Myometrial cell (primary cell): ENCODE results near the gene TMEM9B. TPM values are rescaled to one million over a fixed set of nuclear protein-coding genes. Genes with fewer than 3 reads are reported as not detected.

ENCODE experiments used
- total RNA-seq: library from RNA; depleted of rRNA; stranded (reverse); fragments of >200 nt; gene quantifications from 2 replicates; pipeline ENCODE4 v1.2.3, GENCODE V29; 2015

TMEM9B gene
- total RNA-seq, result 33.8 and 36.0 TPM in 2 replicates

DNA sequence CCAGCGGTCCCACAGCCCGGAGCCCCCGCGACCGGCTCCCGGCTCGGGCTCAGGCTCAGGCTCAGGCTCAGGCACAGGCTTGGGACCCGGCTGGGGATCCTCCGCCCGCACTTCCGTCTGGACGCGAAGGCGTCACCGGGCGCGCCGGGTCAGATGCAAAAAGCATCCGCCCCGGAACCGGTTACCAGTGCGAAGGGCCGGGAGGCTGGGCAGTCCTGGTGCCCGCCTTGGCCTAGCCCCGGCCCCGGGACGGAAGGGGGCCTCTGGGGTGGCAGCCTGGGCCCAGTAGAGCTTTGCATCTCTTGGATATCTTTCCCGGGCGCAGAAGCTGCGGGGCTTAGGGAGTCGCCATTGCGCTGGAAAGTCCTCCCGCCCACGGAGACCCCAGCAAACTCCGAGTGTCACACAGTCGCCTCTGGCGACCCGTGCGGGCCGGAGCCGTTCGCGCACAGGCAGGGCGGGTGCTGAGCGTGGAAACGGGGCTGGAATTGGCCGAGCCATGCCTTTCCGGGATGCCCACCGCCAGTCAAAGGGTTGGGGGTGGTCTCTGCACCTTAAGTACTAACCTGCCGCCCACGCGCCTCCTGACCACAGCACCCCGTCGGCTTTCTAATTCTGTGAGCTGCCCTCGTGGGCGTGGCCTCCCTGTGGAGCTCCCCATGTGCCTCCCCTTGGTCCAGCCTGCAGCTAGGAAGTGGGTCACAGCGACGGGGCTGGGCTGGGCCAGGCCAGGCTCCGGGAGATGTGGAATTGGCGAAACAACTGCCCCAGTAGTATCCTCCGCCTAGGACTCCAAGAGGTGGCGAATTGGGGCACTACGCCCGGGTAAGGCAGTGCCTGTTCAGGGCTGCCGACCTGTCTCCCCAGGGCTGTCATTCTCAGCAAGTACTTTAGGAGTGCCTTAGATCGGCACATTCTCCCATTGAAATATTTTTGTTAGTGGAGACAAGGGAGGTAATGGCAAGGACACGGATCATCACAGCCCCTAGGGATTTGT, at the start of gene TMEM9B:
TMEM9B (minus strand) TSS at position 119 of the 997 bp plus-strand sequence. CDS start 129 bp downstream, outside the sequence.

DNA sequence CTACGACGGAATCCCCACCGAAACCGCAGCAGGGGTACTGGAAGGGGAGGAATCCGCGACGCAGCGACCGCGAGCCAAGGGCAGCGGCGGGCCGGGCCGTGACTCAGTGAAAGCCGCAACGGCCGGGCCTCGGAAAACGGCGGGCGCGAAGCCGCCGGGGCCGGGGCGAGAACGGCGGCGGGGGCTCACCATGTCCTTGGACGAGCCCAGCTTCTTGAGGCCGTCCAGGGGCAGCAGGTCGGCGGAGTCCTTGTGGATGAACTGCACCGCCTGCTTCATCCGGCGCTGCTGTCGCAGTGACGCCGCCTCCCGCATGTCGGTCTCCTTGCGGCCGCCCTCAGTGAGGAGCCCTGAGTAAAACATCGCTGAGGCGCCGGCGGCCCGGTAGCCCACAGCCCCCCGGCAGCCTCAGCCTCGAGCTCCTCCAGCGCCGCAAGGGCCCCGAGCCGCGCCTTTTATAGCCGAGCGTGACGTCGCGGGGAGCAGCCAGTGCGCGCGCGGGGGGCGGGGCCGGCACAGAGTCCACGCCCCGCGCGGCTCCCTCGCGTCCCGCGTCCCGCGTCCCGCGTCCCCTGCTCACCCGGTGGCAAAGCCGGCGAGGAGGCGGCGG, 39.4 kb upstream of the TMEM9B start, which contains the start of gene NRIP3:
NRIP3 (minus strand) TSS at position 429 of the 610 bp plus-strand sequence; CDS start at position 363, 66 bp downstream.

DNA sequence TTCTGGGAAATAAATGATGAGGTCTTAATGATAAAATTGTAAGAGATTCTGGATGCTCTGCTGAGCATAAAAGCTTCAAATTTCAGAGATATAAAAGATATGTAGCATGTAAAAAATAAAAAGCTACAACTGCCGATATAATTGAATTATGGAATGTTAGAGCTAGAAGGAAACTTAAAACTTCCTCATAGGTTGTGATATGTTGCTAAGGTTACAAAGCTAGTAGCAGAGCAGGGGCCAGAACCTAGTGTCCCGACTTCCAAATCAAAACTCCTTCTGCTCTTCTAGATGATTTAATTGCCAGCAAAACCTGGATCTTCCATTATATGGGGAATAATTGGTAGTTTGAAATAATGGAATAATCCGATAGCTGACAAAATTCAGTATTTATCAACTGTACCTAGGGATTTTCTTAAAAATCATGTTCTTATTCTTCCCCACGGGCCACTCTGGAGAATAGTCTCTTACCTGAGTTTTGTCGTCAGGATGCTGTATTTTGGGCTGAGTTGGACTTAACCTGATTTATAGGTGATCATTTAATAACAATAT, 21.6 kb downstream of the TMEM9B start, which contains the start of gene ASCL3:
ASCL3 (minus strand) TSS at position 499 of the 549 bp plus-strand sequence. CDS start 4,855 bp downstream, outside the sequence.

DNA sequence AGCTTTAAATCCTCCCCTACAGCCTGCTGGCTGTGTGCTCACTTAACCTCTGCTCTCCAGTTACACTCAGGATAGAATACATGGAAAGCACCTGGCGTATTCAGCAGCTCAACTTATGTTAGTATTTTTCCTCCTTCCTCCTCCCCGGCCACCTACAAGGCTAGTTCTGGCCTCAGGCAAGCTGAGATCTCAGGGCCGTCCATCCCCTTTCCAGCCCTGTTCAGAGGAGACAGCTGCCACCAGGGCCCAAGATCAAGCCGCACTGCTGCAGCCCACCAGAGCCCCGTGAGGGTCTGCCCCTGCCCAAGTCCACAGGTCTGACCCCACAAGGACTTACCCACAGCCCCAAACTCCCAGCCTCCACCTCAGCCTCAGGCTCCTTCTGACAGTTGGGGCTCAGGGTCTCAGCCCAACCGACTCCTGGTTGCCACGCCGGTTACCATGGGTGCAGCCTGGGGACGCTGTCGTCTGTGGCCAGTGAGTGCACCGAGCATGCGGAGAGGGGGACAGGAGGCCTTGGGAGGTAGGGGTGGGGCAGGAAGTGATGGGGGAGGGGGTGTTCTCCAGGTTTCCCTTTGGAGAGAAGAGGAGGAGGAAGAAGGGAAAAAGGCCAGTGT, 31.6 kb downstream of the TMEM9B start, which contains the start of gene C11orf16:
C11orf16 (minus strand) TSS at position 384 of the 617 bp plus-strand sequence. CDS start 639 bp downstream, outside the sequence.

DNA sequence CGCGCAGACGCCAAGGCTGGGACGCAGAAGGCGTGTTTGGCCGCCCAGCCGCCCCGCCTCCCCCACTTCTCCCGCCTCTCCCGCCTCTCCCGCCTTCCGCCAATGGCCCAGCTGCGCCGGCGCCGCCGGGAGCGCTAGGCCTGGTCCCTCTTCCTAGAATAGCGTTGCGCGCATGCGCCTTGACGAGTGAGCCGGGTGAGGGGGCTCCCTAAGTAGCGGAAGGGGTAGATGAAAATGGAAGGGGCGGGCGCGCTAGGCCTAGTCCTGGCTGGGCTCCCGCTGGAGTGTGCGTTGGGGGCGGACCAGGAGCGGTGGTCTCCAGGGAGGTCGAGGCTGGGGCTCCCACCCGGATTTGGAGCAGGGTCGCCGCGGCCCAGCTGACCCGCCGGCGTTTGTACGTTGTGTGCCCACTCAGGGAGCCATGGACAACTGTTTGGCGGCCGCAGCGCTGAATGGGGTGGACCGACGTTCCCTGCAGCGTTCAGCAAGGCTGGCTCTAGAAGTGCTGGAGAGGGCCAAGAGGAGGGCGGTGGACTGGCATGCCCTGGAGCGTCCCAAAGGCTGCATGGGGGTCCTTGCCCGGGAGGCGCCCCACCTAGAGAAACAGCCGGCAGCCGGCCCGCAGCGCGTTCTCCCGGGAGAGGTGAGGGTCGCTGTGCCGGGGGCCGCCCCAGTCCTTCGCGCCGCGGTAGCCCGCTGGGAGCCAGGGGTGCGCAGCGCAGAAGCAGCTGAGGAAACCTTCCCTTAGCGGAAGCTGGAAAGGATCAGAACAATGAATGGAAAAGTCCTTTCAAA, 53.0 kb downstream of the TMEM9B start, which contains the start of gene AKIP1:
AKIP1 (plus strand) TSS at position 161 of the 795 bp plus-strand sequence; CDS start at position 422, 261 bp downstream.

Other genes with a start within 250 kb of the TMEM9B start
- gene AKIP1, start 53.3 kb downstream of the TMEM9B start, total RNA-seq, result 78.7 and 83.3 TPM in 2 replicates
- not detected in 2 replicates for gene C11orf16, start 31.5 kb downstream of the TMEM9B start, total RNA-seq
- gene ASCL3, start 21.4 kb downstream of the TMEM9B start, total RNA-seq, result not detected in 2 replicates
- 10.7 and 12.4 TPM in 2 replicates for gene NRIP3, start 39.6 kb upstream of the TMEM9B start, total RNA-seq
- gene SCUBE2, start 127.2 kb upstream of the TMEM9B start, total RNA-seq, result 0.18 and 0.29 TPM in 2 replicates